Measurements from ENCODE around the gene RALBP1. TPM values are rescaled to one million over a fixed set of nuclear protein-coding genes. Genes with fewer than 3 reads are reported as not detected.

Gene RALBP1
- total RNA-seq, 3 donors from 2014 or later: 67.2 to 91.2 (median 82.2) TPM

- intact Hi-C loops (cut with DNase I; ENCODE audit: low total_unique reads): no loop called here
- H3K27ac ChIP-seq: no peak overlapping the region
- H3K27me3 ChIP-seq: no peaks in the 10 kb centered on the region
- H3K4me1 ChIP-seq: no peaks in the 10 kb centered on the region
- peaks cover 5% of the 10 kb centered on the region for H3K36me3 ChIP-seq
- H3K9me3 ChIP-seq: no peaks in the 10 kb centered on the region
- no peak for DNase-seq (ENCODE audit: low spot score in 2 of 2)
- H3K4me3 ChIP-seq: no peak overlapping the region
- TF ChIP-seq POLR2A (IDR thresholded peaks at IDR 0.05) (no peak), CTCF (IDR thresholded peaks at IDR 0.05) (no peak), POLR2AphosphoS5 (IDR thresholded peaks at IDR 0.05) (no peak)
These were observed 83.9 kb downstream of the RALBP1 start for GRCh38 chr18:9559253-9559652.

GRCh38 chr18:9561759-9562158 is 86.4 kb downstream of the RALBP1 start:
- no peaks in the 10 kb centered on the region for H3K27me3 ChIP-seq
- intact Hi-C loops (cut with DNase I; ENCODE audit: low total_unique reads): no loop called here
- DNase-seq (ENCODE audit: low spot score in 2 of 2): no peak
- H3K36me3 ChIP-seq: peaks cover 3% of the 10 kb centered on the region
- H3K27ac ChIP-seq: no peak overlapping the region
- H3K4me1 ChIP-seq: no peaks in the 10 kb centered on the region
- no peak for TF ChIP-seq POLR2A (IDR thresholded peaks at IDR 0.05)
- no peak for TF ChIP-seq POLR2AphosphoS5 (IDR thresholded peaks at IDR 0.05)
- no peak for TF ChIP-seq CTCF (IDR thresholded peaks at IDR 0.05)
- H3K9me3 ChIP-seq: no peaks in the 10 kb centered on the region
- H3K4me3 ChIP-seq: no peak overlapping the region

- Histone ChIP-seq H3K27ac (no peak overlapping the region), H3K36me3 (no peaks in the 10 kb centered on the region), H3K27me3 (no peaks in the 10 kb centered on the region), H3K4me3 (no peak overlapping the region), H3K4me1 (no peaks in the 10 kb centered on the region), H3K9me3 (no peaks in the 10 kb centered on the region)
- intact Hi-C loops (cut with DNase I; ENCODE audit: low total_unique reads): no loop called here
- no peak for DNase-seq (ENCODE audit: low spot score in 2 of 2)
- TF ChIP-seq POLR2AphosphoS5 (IDR thresholded peaks at IDR 0.05): no peak
- no peak for TF ChIP-seq POLR2A (IDR thresholded peaks at IDR 0.05)
- TF ChIP-seq CTCF (IDR thresholded peaks at IDR 0.05): no peak
These were observed 87.3 kb downstream of the RALBP1 start for GRCh38 chr18:9562584-9562983.

GRCh38 chr18:9563331-9563730 is 88.0 kb downstream of the RALBP1 start:
- TF ChIP-seq POLR2AphosphoS5 (IDR thresholded peaks at IDR 0.05) (no peak), CTCF (IDR thresholded peaks at IDR 0.05) (no peak), POLR2A (IDR thresholded peaks at IDR 0.05) (no peak)
- intact Hi-C loops (cut with DNase I; ENCODE audit: low total_unique reads): no loop called here
- H3K36me3 ChIP-seq: no peaks in the 10 kb centered on the region

GRCh38 chr18:9565407-9565806 is 90.1 kb downstream of the RALBP1 start:
- no peak overlapping the region for H3K27ac ChIP-seq
- H3K4me1 ChIP-seq: no peaks in the 10 kb centered on the region
- no peaks in the 10 kb centered on the region for H3K36me3 ChIP-seq
- no peaks in the 10 kb centered on the region for H3K9me3 ChIP-seq
- TF ChIP-seq CTCF (IDR thresholded peaks at IDR 0.05) (no peak), POLR2AphosphoS5 (IDR thresholded peaks at IDR 0.05) (no peak), POLR2A (IDR thresholded peaks at IDR 0.05) (no peak)
- no peak for DNase-seq (ENCODE audit: low spot score in 2 of 2)
- no peaks in the 10 kb centered on the region for H3K27me3 ChIP-seq
- no peak overlapping the region for H3K4me3 ChIP-seq
- intact Hi-C loops (cut with DNase I; ENCODE audit: low total_unique reads): no loop called here

More at GRCh38 chr18:9563331-9563730, 88.0 kb downstream of the RALBP1 start:
- Histone ChIP-seq H3K9me3 (no peaks in the 10 kb centered on the region), H3K4me1 (no peaks in the 10 kb centered on the region), H3K27me3 (no peaks in the 10 kb centered on the region), H3K27ac (no peak overlapping the region), H3K4me3 (no peak overlapping the region)
- DNase-seq (ENCODE audit: low spot score in 2 of 2): no peak
